Glomerular endothelial cell (primary cell): ENCODE results near the gene SREBF1. TPM values are rescaled to one million over a fixed set of nuclear protein-coding genes. Genes with fewer than 3 reads are reported as not detected.

ENCODE experiments used
- DNase-seq: peaks from one replicate; pipeline ENCODE4 v3.0.0-alpha.2; 2011; ENCODE audit warnings: low read depth, low spot score; ENCODE audit errors: extremely low read depth
- total RNA-seq: library from RNA; depleted of rRNA; stranded (reverse); fragments of >200 nt; gene quantifications from 2 replicates; pipeline ENCODE4 v1.2.3, GENCODE V29; 2015

The SREBF1 gene
- total RNA-seq, 1 donor from 2014 or later, result 121 TPM

DNA sequence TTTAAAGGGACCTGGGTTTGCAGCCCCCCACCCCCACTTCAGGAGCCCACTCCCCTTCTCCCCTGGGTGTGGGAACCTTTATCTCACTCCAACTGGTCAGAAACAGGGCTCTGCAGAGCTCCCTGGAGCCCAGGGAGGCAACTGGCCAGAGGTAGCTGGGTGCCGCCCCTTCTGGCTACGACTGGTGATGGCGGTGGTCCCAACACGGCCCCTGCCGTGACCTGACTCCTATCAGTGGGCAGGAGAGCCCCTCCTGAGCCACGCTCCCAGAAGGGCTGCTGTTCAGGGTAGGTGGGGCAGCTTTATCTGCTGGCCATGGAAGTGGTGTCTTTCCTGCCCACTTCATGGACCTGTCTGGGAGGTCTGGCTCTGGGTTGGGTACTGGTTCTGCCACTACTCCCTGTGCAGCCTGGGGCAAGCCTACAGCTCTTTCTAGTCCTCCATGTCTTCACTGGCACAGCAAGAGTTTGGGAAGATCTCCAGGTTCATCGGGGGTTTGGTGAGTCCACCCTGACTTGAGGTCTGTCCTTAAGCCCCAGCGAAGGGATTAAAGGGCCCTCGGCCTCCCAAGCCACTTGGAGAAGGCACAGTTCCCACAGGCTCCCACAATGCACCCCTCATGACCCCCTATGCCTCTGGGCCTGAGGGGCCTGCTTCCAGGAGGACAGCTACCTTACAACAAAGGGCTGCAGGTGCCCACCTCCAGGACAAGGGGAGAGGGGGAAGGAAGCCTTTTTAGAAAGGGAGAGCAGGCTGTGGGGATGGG lies 5.5 kb upstream of the SREBF1 start:
- DNase-seq, result no peak

DNA sequence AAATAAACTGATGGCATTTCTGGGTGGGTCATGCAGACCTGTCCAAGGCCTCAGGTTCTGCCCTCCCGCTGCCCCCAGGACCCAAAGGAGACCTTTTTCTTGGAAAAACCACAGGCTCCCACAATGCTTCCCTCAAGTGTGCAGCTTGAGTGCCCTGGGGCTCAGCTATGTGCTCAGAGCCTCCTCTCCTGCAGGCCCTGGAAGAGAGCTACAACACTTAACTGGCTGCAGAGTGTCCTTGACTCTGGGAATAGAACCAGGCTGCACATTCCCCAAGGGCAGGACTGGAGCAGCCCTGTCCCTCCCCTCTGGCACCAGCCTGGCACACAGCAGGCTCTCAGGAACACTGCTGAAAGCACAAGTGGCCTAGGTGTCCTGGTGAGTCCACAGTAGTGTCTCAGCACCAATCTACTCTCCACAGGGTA lies 4.8 kb upstream of the SREBF1 start:
- DNase-seq, result no peak

- no peak for DNase-seq
Observed at GRCh38 chr17:17840751-17841591, 4.2 kb upstream of the SREBF1 start.

DNA sequence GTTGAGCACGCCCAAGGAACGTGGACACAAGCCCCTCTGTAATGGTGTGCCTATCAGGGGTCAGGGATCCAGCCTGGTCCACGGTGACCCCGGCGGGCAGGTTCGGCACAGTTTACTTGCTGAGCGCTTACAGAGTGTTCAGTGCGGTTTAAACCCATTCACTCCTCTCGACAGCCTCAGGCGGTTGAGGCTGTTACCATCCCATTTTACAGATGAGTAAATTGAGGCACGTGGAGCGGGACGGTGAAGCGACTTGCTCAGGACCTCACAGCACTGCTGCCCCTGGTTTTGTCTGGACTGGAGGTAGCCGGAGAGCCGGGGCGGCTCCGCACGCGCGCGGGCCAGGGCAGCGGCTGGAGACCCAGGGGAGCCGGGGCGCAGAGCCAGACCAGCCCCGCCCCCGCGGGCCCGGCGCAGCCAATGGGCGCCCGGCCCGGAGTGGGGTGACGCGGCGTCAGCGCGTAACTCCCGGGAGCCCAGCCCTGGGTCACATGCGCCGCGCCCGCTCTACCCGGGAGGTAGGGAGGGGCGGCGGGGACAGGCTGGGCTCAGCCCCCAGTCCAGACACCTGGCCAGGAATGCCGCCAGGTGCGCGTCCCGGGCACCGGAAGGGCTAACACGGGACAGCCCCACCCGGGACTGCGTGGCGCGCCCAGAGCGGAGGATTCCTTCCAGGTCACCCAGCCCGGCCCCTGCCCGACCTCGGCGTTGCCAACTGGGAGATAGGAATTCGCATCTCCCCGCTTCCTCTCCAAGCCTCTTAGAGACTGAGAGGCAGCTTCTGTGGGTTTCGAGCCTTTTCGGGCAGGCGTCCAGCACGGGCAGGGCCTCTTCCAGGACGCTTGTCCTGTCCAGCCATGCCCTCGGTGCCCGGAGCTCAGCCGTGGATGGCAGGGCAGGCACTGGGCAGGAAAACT lies 3.3 kb upstream of the SREBF1 start:
- no peak for DNase-seq

- DNase-seq, result no peak
Observed at GRCh38 chr17:17837966-17838962, 1.5 kb upstream of the SREBF1 start.

DNA sequence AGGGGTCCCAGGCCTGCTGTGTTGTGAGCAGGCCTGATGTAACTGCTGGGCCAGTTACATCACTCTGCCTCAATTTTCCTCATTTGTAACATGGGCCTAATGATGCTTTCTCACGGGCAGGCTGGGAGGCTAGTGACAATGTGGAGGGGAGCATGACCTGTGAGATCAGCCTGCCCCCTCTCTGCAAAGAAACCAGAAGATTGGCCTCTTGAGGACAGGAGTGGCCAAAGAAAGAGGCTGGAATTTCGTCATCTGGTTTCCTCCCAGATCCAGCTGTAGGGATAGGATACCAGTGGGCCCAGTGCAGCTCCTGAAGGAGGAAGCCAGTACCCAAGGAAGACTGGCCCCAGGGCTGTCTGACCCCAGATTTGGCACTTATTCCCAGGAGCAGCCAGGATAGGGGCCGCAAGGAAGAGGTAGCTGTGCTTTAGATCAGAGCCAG lies 615 bp upstream of the SREBF1 start:
- no peak for DNase-seq

DNA sequence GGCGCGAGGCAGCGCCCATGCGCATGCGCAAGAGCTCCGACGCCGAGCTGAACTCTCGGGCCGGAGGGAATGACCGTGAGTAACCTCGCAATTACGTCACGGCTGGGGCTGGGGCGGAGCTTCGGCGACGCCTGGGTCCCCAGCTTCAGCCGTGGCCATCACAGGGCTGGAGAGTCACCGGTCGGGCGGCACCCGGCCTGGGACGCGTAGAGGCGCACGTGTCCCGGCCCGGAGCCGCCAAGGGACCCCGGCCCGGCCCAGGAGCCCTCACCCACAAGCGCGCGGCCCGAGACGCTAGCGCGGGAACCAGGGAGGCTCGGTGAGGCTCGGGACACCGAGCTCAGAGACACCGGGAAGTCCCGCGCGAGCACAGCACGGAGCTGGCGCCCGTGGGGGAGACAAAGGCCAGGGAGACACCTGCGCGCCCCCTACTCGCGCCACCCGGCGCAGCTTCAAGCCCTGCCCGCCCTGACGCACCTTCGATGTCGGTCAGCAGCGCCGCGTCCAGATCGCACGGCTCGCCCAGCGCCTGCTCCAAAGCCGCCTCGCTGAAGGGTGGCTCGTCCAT lies 452 bp downstream of the SREBF1 start:
- peak; percentile 63 for DNase-seq

DNA sequence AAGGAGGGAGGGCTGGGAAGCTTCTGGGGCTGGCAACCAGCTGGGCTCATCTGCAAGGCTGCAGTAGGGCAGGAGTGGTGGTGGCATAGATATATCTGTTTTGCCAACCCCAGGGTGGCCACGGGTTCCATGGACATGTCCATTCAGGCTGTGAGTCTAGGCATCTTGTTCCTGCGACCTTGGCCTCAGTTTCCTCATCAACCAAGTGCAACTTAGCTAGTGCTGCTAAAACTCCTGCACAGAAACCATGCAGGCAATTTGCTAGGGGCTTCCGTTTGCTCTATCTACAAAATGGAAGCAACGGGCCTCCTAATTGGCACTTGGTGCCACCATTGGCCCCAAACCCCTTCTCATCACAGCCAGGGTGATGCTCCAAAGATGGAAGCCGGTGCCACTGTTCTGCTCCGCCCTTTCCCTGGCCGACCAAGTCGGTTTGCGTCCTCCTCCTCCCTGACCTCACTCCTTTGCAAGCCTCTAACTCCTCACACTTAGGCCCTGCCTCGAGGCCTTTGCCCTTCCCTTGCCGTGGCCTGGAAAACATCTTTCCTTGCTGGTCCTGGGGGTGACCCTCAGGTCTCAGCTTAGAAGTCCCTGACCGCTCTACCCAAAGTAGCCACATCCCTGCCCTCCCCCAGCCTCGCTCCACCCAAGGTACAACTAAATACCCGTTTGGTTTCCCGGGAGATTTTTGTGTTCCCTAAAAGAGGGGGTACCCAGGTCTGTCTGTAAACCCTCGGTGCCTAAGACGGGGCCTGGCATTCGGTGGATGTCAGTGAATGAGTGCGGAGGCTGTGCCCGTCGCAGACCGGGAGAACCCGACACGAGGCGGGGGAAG lies 1.2 kb downstream of the SREBF1 start:
- DNase-seq, result no peak

DNA sequence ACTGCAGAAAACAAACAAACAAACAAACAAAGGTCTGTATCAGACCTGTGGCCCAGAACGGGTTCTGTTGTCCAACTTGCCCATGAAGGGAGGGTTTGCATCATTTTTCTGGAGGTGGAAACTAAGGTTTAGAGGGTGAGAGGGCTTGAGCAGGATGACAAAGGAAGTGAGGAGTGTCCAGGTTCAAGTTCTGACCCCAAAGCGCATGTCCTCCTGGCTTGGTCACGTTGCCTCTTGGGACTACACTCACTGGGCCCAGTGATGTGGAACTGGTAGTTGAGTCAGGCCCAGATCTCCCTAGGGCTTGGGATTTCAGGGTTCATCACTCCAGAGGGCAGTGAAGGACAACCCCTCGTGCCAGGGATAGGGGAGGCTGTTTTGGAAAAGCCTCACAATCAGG lies 1.8 kb downstream of the SREBF1 start:
- DNase-seq, result no peak

DNA sequence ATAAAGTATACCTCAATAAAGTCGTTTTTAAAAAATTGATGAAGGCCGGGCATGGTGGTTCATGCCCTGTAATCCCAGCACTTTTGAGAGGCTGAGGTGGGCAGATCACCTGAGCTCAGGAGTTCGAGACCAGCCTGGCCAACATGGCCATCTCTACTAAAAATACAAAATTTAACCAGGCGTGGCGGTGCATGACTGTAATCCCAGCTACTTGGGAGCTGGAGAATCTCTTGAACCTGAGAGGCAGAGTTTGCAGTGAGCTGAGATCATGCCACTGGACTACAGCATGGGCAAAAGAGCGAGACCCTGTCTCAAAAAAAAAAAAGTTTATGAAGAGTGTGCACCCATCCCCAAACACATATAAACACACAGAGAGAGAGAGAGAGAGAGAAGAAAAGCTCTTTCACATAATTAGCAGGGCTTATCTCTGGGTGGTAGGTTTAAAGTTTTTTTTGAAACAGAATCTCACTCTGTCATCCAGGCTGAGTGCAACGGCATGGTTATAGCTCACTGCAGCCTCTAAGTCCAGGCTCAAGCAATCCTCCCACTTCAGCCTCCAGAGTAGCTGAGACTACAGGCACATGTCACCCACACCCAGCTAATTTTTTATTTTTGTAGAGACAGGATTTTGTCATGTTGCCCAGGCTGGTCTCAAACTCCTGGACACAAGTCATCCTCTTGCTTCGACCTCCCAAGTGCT lies 3.0 kb downstream of the SREBF1 start:
- DNase-seq, result no peak

GRCh38 chr17:17832032-17832363 lies 4.8 kb downstream of the SREBF1 start:
- no peak for DNase-seq

DNA sequence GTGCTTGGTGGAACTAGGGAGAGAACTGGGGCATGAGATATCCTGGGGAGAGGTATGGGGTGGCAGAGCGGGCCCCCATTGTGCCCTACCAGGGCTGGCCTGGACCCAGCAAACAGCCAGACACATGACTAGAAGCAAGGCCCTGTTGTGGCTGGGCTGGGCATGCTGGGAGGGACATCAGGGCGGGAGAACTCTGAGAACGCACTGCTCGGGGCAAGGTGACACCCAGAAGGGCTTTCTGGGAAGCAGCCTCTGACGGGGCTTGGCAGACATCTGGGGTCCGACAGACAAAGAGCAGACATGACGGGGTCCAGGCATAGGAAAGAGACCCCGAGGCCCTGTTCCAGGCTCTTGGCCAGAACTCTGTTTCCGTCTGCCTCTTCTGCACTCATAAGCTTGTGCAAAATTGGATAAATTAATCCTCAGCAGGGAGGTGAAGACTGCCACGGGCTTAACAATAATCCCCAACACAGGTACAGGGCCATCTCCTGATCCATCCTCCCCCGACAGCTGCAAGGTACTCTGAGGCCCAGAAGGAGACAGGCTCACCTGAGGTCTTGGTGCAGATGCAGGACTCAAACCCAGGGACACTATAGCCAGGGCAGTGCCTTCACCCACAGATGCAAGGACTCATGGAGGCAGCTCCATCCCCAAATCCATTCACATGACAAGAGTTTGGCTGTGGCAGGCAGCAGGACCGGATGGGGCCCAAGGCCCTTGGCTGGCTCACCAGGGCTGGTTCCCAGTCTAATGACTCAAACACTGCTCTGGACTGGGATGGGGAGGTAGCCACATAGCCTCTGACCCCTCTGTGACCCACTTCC lies 5.4 kb downstream of the SREBF1 start:
- DNase-seq, result no peak

DNA sequence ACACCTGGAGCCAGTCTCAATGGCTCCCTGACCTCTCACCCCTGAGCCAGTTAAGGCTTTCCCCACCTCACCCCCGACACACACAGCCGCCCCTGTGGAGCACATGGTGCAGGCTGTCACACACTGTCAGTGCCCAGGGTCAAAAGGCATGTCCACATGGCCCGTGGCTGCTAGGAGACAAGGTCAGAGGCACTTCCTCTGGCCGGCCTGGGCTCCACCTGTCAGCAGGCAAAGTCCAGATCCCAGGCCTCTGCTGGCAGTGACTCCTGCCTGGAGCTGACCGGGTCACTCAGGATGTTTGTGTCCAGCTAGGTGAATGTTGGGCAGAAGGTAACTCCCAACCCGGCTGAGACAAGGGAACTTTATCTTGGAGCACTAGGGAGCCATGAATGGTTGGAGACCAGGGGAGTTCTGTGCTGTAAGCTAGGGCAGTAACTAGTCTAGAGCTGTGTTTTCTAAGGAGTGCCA lies 6.0 kb downstream of the SREBF1 start:
- DNase-seq, result no peak

GRCh38 chr17:17830269-17830567 lies 6.6 kb downstream of the SREBF1 start:
- DNase-seq, result no peak

DNA sequence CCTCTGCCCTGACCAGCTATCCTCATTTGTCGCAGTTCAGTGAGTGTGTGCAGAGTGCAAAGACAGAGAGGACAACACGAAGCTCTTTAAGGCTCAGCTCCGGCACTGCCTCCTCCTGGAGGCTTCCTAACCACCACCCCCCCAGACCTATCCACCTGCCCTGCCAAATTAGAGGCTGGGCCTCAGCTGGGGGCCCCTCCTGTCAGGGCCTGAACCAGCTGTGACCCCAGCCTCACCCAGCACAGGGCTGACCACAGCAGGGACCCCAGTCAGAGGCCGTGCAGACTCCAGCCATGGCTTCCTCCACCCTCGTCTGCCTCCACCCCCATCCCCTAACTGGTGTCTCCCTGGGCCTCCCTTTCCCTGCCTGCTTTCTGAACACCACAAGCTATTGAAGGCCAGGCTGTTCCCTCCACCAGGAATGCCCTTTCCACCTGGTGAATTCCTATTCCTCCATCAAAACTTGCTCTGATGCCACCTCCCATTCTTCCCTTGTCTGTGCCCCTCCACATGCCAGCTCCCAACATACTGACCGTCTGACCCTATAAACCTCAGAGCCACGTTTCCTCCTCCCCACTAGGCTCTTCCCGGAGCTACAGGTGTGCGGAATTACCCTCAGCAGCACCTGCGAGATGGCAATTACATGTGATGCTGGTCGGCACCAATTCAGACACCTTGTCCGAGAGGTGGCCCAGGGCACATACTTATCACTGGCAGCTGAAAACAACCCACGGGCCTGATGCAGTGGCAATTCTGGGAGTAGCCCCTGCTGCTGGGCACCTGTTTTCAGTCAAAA lies 8.8 kb downstream of the SREBF1 start:
- no peak for DNase-seq
